HepG2 (cell line): ENCODE data around the gene HBS1L. TPM values are rescaled to one million over a fixed set of nuclear protein-coding genes. Genes with fewer than 3 reads are reported as not detected.

Experiments used
- ATAC-seq: fragments of 200-7000 bp; cut with Tn5 transposase; 3 replicates; pipeline ENCODE4 v1.9.1; 2020; ENCODE audit warnings: mild to moderate bottlenecking, moderate library complexity
- BruUV-seq: library from RNA; stranded (reverse); fragments of 400-500 nt; replicated peaks from 2 replicates; lab custom pipeline; 2021; lab: Mats Ljungman, UMichigan
- CTCF ChIA-PET: fragments of 300-600 bp; formaldehyde crosslinking; extraction: SDS; loops from one replicate; lab custom pipeline; 2021; ENCODE audit warnings: low total read pairs, inconsistent platforms, low intra/inter-chr PET ratio; lab: Yijun Ruan, JAX
- POLR2A ChIA-PET: fragments of 350-600 bp; sonication (Branson Sonifier 250); formaldehyde crosslinking; loops from one replicate; lab custom pipeline; 2020; ENCODE audit warnings: antibody characterized with exemption, inconsistent platforms; lab: Yijun Ruan, JAX
- DNase-seq: peaks from one replicate; pipeline ENCODE4 v3.0.0-alpha.2; 2015; ENCODE audit warnings: low spot score
- FAIRE-seq: peaks from 3 replicates; lab custom pipeline; 2011; peaks lifted over from hg19 to GRCh38; lab: Jason Lieb, UNC
- H2AFZ ChIP-seq: one replicate; pipeline ENCODE4 v1.6.1; 2011; ENCODE audit warnings: low read length, inconsistent platforms
- H3K27ac ChIP-seq: fragments of 300-600 bp; 3 replicates; pipeline ENCODE4 v1.8.0; 2011; ENCODE audit warnings: mixed run types, mild to moderate bottlenecking, mixed read lengths, low read length, inconsistent platforms; ENCODE audit not compliant: insufficient read depth; ENCODE audit errors: extremely low read length
- H3K27me3 ChIP-seq, 2 experiments: fragments of 200-600 bp in 1 of 2; 2 replicates in 1 of 2; 3 replicates in 1 of 2; pipeline versions ENCODE4 v1.6.0 to v1.8.0; 2011; ENCODE audit warnings: low read length in 2 of 2, mild to moderate bottlenecking in 2 of 2, moderate library complexity in 2 of 2, inconsistent platforms in 1 of 2; ENCODE audit not compliant: insufficient read depth in 2 of 2, control insufficient read depth in 1 of 2
- H3K36me3 ChIP-seq, 2 experiments: fragments of 200-600 bp in 1 of 2; replicated peaks in 1 of 2; 2 replicates in 1 of 2; 3 replicates in 1 of 2; pipeline versions ENCODE4 v1.5.1 to v1.8.0; 2011; ENCODE audit warnings: low read length in 2 of 2, inconsistent platforms in 1 of 2; ENCODE audit not compliant: insufficient read depth in 2 of 2, control insufficient read depth in 1 of 2
- H3K4me1 ChIP-seq: 2 replicates; pipeline ENCODE4 v1.5.1; 2012; ENCODE audit warnings: low read length, inconsistent platforms; ENCODE audit not compliant: insufficient read depth
- H3K4me2 ChIP-seq: 2 replicates; pipeline ENCODE4 v1.6.0; 2011; ENCODE audit warnings: low read depth, low read length, inconsistent platforms
- H3K4me3 ChIP-seq, 3 experiments: fragments of 200-600 bp in 1 of 3; sonication (generic), shearing (Covaris generic) in 1 of 3; replicated peaks in 1 of 3; 2 replicates each; pipeline ENCODE4 v1.5.1; 2011 to 2016; ENCODE audit warnings: low read length in 3 of 3, inconsistent platforms in 2 of 3, low read depth in 2 of 3, mild to moderate bottlenecking in 2 of 3, control low read depth in 1 of 3, mixed read lengths in 1 of 3; ENCODE audit not compliant: insufficient read depth in 1 of 3
- H3K79me2 ChIP-seq: one replicate; pipeline ENCODE4 v1.6.1; 2011; ENCODE audit warnings: low read length, inconsistent platforms; ENCODE audit not compliant: insufficient read depth
- H3K9ac ChIP-seq: 2 replicates; pipeline ENCODE4 v1.6.0; 2011; ENCODE audit warnings: mild to moderate bottlenecking, low read depth, low read length, inconsistent platforms; ENCODE audit not compliant: insufficient read depth
- H3K9me3 ChIP-seq: 2 replicates; pipeline ENCODE4 v1.5.1; 2012; ENCODE audit warnings: mild to moderate bottlenecking, low read length
- H4K20me1 ChIP-seq: 2 replicates; pipeline ENCODE4 v1.6.0; 2011; ENCODE audit warnings: inconsistent platforms, mild to moderate bottlenecking, low read length, moderate library complexity; ENCODE audit not compliant: insufficient read depth
- IKZF4 ChIP-seq: sonication (generic); formaldehyde crosslinking; IDR thresholded peaks from 2 replicates; pipeline ENCODE4 v1.5.1; 2020; ENCODE audit warnings: borderline replicate concordance, mild to moderate bottlenecking, low read depth, missing genetic modification reagents; ENCODE audit errors: not compliant biosample characterization
- ISX ChIP-seq: sonication (generic); formaldehyde crosslinking; conservative IDR thresholded peaks from 2 replicates; pipeline ENCODE4 v1.5.0; 2020; ENCODE audit warnings: missing genetic modification reagents
- KLF12 ChIP-seq: sonication (generic); formaldehyde crosslinking; IDR thresholded peaks from 2 replicates; pipeline ENCODE4 v1.4.0; 2020; ENCODE audit warnings: missing genetic modification reagents, borderline replicate concordance
- NR2C2 ChIP-seq: sonication (generic); formaldehyde crosslinking; IDR thresholded peaks from 2 replicates; pipeline ENCODE4 v1.4.0; 2020; ENCODE audit warnings: missing genetic modification reagents, mild to moderate bottlenecking, moderate library complexity, borderline replicate concordance
- PHF21A ChIP-seq: sonication (generic); formaldehyde crosslinking; IDR thresholded peaks from 2 replicates; pipeline ENCODE4 v1.5.0; 2020; ENCODE audit warnings: mild to moderate bottlenecking, missing genetic modification reagents
- SPEN ChIP-seq: sonication (generic); formaldehyde crosslinking; IDR thresholded peaks from 2 replicates; pipeline ENCODE4 v1.5.1; 2020; ENCODE audit warnings: low read depth, mild to moderate bottlenecking, missing genetic modification reagents
- TAF15 ChIP-seq: fragments of 200-400 bp; formaldehyde crosslinking; IDR thresholded peaks from one replicate; pipeline ENCODE4 v1.6.1; 2018; ENCODE audit warnings: mild to moderate bottlenecking, low read depth, low read length; ENCODE audit not compliant: poor library complexity, severe bottlenecking
- TEAD3 ChIP-seq: optimal IDR thresholded peaks from 2 replicates; pipeline ENCODE3; 2016; ENCODE audit warnings: borderline replicate concordance
- ZNF136 ChIP-seq: sonication (generic); formaldehyde crosslinking; IDR thresholded peaks from 2 replicates; pipeline ENCODE4 v1.8.1; 2022; ENCODE audit warnings: low read depth, mild to moderate bottlenecking, moderate library complexity, missing genetic modification reagents
- ZNF589 ChIP-seq: sonication (generic); formaldehyde crosslinking; conservative IDR thresholded peaks from 2 replicates; pipeline ENCODE4 v1.8.0; 2022; ENCODE audit warnings: mild to moderate bottlenecking, moderate library complexity, missing genetic modification reagents
- WGBS: methylation state at CpG from one replicate; pipeline ENCODE4 v1.1.6; 2017; ENCODE audit warnings: low lambda C conversion rate; 5-methylcytosine and 5-hydroxymethylcytosine counted together
- in situ Hi-C: cut with HindIII; loops from 2 replicates; pipeline ENCODE4 v1.10.0; 2017; ENCODE audit warnings: low pct_unique_long_range_greater_than_20kb; ENCODE audit not compliant: extremely low pct_ligation_motif_present
- intact Hi-C: fragments of 100-400 bp; cut with micrococcal nuclease; formaldehyde crosslinking; loops from one replicate; pipeline ENCODE4 v1.10.0; 2022; ENCODE audit not compliant: unreplicated experiment
- polyA plus RNA-seq, 8 experiments: library from polyadenylated mRNA; depleted of rRNA in 3 of 8; stranded (reverse) in 7 of 8; unstranded in 1 of 8; fragments of >200 nt; fragmentation: Illumina TruSeq in 4 of 8; extraction: Trizol in 4 of 8; gene quantifications; 2 replicates each; pipeline versions ENCODE4 v1.2.1 to v1.2.3, GENCODE V29; 2011 to 2016; ENCODE audit warnings: low read depth in 4 of 8, missing spikeins in 1 of 8, mixed read lengths in 1 of 8; ENCODE audit not compliant: insufficient read depth in 1 of 8
- total RNA-seq, 5 experiments: library from RNA; depleted of rRNA; stranded (reverse); fragments of >200 nt; fragmentation: Illumina TruSeq; extraction: Trizol; gene quantifications; 2 replicates each; pipeline ENCODE4 v1.2.3, GENCODE V29; 2016; ENCODE audit warnings: low read depth in 1 of 5
- TF ChIP-seq, protein P1 (sequence below): sonication (generic); formaldehyde crosslinking; IDR thresholded peaks from 2 replicates; pipeline ENCODE4 v1.5.0; 2020; ENCODE audit warnings: mild to moderate bottlenecking, missing genetic modification reagents
- TF ChIP-seq, protein P2 (sequence below), 2 experiments: fragments of 450-650 bp in 1 of 2; sonication (generic) in 1 of 2; formaldehyde crosslinking; IDR thresholded peaks; 2 replicates each; pipeline versions ENCODE4 v1.5.0 to v1.8.0; 2020 to 2022; ENCODE audit warnings: mild to moderate bottlenecking in 1 of 2, missing genetic modification reagents in 1 of 2

HBS1L gene
- total and polyA plus RNA-seq, 2 of the 13 experiments (the other 11 are each of a cell fraction or from before 2014, with no cell fraction given) = 44.1 to 138 TPM

DNA sequence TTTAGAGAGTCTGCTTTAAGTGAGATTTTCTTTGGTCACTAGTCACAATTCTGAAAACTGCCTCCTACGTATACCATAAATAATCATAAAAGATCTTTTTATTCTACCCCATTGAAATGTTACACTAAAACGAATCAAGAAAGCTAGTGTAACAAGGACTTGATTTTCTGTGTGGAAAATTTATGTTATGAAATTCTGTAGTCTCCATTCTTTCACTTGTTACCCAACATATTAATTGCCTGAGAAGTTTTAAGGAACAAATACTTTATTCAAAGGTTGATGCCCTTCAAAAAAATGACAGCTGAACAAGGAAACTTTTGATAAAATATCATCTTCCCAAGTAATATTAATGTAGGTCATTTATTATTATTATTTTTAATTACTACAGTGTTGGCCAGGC is 13.3 kb upstream of the HBS1L start:
- peaks cover 0 to 2% of the 10 kb centered on the region in 2 experiments; a peak in 1 of 5 replicates for H3K27me3 ChIP-seq
- H3K79me2 ChIP-seq = no peaks in the 10 kb centered on the region
- H3K9me3 ChIP-seq = no peaks in the 10 kb centered on the region
- H3K9ac ChIP-seq = no peak overlapping the region
- H2AFZ ChIP-seq = no peak overlapping the region
- in situ Hi-C loops = no loop called here
- no peak overlapping the region for H3K4me2 ChIP-seq
- WGBS = 48% methylated on average over 2 of the region's 2 CpGs
- H3K36me3 ChIP-seq = no peaks in the 10 kb centered on the region
- DNase-seq (no peak), FAIRE-seq (no peak), ATAC-seq (no peak)
- intact Hi-C loops = no loop called here
- ChIA-PET POLR2A (no interaction called here), CTCF (no interaction called here)
- TF ChIP-seq, protein P1, sequence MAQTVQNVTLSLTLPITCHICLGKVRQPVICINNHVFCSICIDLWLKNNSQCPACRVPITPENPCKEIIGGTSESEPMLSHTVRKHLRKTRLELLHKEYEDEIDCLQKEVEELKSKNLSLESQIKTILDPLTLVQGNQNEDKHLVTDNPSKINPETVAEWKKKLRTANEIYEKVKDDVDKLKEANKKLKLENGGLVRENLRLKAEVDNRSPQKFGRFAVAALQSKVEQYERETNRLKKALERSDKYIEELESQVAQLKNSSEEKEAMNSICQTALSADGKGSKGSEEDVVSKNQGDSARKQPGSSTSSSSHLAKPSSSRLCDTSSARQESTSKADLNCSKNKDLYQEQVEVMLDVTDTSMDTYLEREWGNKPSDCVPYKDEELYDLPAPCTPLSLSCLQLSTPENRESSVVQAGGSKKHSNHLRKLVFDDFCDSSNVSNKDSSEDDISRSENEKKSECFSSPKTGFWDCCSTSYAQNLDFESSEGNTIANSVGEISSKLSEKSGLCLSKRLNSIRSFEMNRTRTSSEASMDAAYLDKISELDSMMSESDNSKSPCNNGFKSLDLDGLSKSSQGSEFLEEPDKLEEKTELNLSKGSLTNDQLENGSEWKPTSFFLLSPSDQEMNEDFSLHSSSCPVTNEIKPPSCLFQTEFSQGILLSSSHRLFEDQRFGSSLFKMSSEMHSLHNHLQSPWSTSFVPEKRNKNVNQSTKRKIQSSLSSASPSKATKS (CRISPR knock-in tag) = no peak
- TF ChIP-seq ZNF589 (CRISPR knock-in tag) (no peak), TEAD3 (CRISPR knock-in tag) (no peak), PHF21A (CRISPR knock-in tag) (no peak), ISX (no peak), KLF12 (CRISPR knock-in tag) (no peak), ZNF136 (CRISPR knock-in tag) (no peak), TAF15 (no peak), SPEN (CRISPR knock-in tag) (no peak), NR2C2 (CRISPR knock-in tag) (no peak), IKZF4 (CRISPR knock-in tag) (no peak)
- TF ChIP-seq, protein P2, sequence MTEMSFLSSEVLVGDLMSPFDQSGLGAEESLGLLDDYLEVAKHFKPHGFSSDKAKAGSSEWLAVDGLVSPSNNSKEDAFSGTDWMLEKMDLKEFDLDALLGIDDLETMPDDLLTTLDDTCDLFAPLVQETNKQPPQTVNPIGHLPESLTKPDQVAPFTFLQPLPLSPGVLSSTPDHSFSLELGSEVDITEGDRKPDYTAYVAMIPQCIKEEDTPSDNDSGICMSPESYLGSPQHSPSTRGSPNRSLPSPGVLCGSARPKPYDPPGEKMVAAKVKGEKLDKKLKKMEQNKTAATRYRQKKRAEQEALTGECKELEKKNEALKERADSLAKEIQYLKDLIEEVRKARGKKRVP (CRISPR knock-in tag; IDR thresholded peaks at IDR 0.05) = no peak
- H3K4me3 ChIP-seq = no peak overlapping the region
- H3K27ac ChIP-seq = no peak overlapping the region
- H4K20me1 ChIP-seq = no peaks in the 10 kb centered on the region
- peaks cover 11% of the 10 kb centered on the region for H3K4me1 ChIP-seq
- no TSS peak for BruUV-seq
